Superior temporal gyrus (tissue), 1 donor: ENCODE measurements around the gene PDZK1IP1.

Experiments
- DNase-seq: peaks from one replicate; pipeline ENCODE4 v3.0.0-alpha.2; 2016; ENCODE audit errors: extremely low spot score

Gene PDZK1IP1

GRCh38 chr1:47189844-47190508 is at the start of gene PDZK1IP1:
TSS of gene PDZK1IP1 (minus strand) at chr1:47190036. CDS start at chr1:47189932, 104 bp downstream.
- no peak for DNase-seq

- DNase-seq = no peak
Observed at GRCh38 chr1:47238935-47239592, 49.2 kb upstream of the PDZK1IP1 start.

- DNase-seq = no peak
Observed at GRCh38 chr1:47235806-47236205, 46.0 kb upstream of the PDZK1IP1 start.

GRCh38 chr1:47235241-47235681 is 45.4 kb upstream of the PDZK1IP1 start:
- no peak for DNase-seq

GRCh38 chr1:47233186-47233585 is 43.4 kb upstream of the PDZK1IP1 start:
- no peak for DNase-seq

GRCh38 chr1:47232187-47232874 is 42.5 kb upstream of the PDZK1IP1 start, which contains the start of gene TAL1:
TSS of gene TAL1 (minus strand) at chr1:47232225. CDS start at chr1:47225888, 6,337 bp downstream.
- no peak for DNase-seq

GRCh38 chr1:47231301-47232186 is 41.7 kb upstream of the PDZK1IP1 start:
- DNase-seq = no peak

- DNase-seq = no peak
Observed at GRCh38 chr1:47230692-47231300, 41.0 kb upstream of the PDZK1IP1 start.

- no peak for DNase-seq
Observed at GRCh38 chr1:47229886-47230691, 40.3 kb upstream of the PDZK1IP1 start.

- no peak for DNase-seq
Observed at GRCh38 chr1:47229031-47229885, 39.4 kb upstream of the PDZK1IP1 start.

- no peak for DNase-seq
Observed at GRCh38 chr1:47228644-47229030, 38.8 kb upstream of the PDZK1IP1 start.

- DNase-seq = no peak
Observed at GRCh38 chr1:47227341-47228232, 37.8 kb upstream of the PDZK1IP1 start.

- DNase-seq = no peak
Observed at GRCh38 chr1:47226839-47227215, 37.0 kb upstream of the PDZK1IP1 start.

GRCh38 chr1:47226121-47226838 is 36.4 kb upstream of the PDZK1IP1 start:
- no peak for DNase-seq

- no peak for DNase-seq
Observed at GRCh38 chr1:47225430-47226100, 35.7 kb upstream of the PDZK1IP1 start.

GRCh38 chr1:47224676-47225399 is 35.0 kb upstream of the PDZK1IP1 start:
- DNase-seq = no peak
